Liver (tissue), 9 donors: ENCODE data around the gene MYCBPAP. TPM values are rescaled to one million over a fixed set of nuclear protein-coding genes. Genes with fewer than 3 reads are reported as not detected.

Experiments used
- DNase-seq: peaks from one replicate; pipeline ENCODE4 v3.0.0-alpha.2; 2017; ENCODE audit warnings: low spot score
- H3K27ac ChIP-seq, 2 donors: one replicate each; pipeline ENCODE4 v1.7.0; 2013; ENCODE audit warnings: inconsistent platforms in 2 of 2, low read length in 2 of 2, control low read depth in 1 of 2, low read depth in 1 of 2, mild to moderate bottlenecking in 1 of 2
- H3K27me3 ChIP-seq, 4 donors: one replicate each; pipeline versions ENCODE4 v1.6.1 to v1.7.0; 2013; ENCODE audit warnings: low read length in 3 of 4, inconsistent platforms in 1 of 4, mild to moderate bottlenecking in 1 of 4, moderate library complexity in 1 of 4; ENCODE audit not compliant: control insufficient read depth in 4 of 4, insufficient read depth in 4 of 4
- H3K36me3 ChIP-seq, 4 donors: one replicate each; pipeline versions ENCODE4 v1.6.1 to v1.7.0; 2013; ENCODE audit warnings: low read length in 3 of 4, mild to moderate bottlenecking in 3 of 4, low read depth in 1 of 4, moderate library complexity in 1 of 4; ENCODE audit not compliant: control insufficient read depth in 4 of 4, insufficient read depth in 3 of 4
- H3K4me1 ChIP-seq, 4 donors: one replicate each; pipeline versions ENCODE4 v1.6.1 to v1.7.0; 2013; ENCODE audit warnings: low read length in 3 of 4, mild to moderate bottlenecking in 3 of 4, moderate library complexity in 1 of 4; ENCODE audit not compliant: control insufficient read depth in 4 of 4, insufficient read depth in 4 of 4
- H3K4me3 ChIP-seq, 3 donors: one replicate each; pipeline versions ENCODE4 v1.6.1 to v1.7.0; 2013; ENCODE audit warnings: low read length in 3 of 3, control low read depth in 1 of 3, low read depth in 1 of 3, mild to moderate bottlenecking in 1 of 3
- H3K9ac ChIP-seq, 2 donors: one replicate each; pipeline ENCODE4 v1.7.0; 2013; ENCODE audit warnings: low read length in 2 of 2, mild to moderate bottlenecking in 2 of 2, moderate library complexity in 2 of 2, control low read depth in 1 of 2, low read depth in 1 of 2
- H3K9me3 ChIP-seq, 4 donors: one replicate each; pipeline versions ENCODE4 v1.6.1 to v1.7.0; 2013; ENCODE audit warnings: low read length in 3 of 4; ENCODE audit not compliant: control insufficient read depth in 4 of 4
- ATF3 ChIP-seq: IDR thresholded peaks from 2 replicates; pipeline ENCODE4 v1.6.1; 2016; ENCODE audit warnings: antibody characterized with exemption
- EGR1 ChIP-seq, 2 donors: IDR thresholded peaks; 2 replicates each; pipeline ENCODE4 v1.6.1; 2016 to 2018; ENCODE audit warnings: antibody characterized with exemption in 2 of 2, low read depth in 2 of 2
- FOXA2 ChIP-seq: IDR thresholded peaks from 2 replicates; pipeline ENCODE4 v1.6.1; 2016; ENCODE audit warnings: antibody characterized with exemption
- GABPA ChIP-seq, 2 donors: IDR thresholded peaks in 1 of 2; conservative IDR thresholded peaks in 1 of 2; 2 replicates each; pipeline ENCODE4 v1.6.1; 2016; ENCODE audit warnings: antibody characterized with exemption in 2 of 2, mild to moderate bottlenecking in 1 of 2, moderate library complexity in 1 of 2
- HNF4A ChIP-seq, 2 donors: conservative IDR thresholded peaks; 2 replicates each; pipeline ENCODE4 v1.6.1; 2016; ENCODE audit warnings: antibody characterized with exemption in 2 of 2, mild to moderate bottlenecking in 2 of 2
- JUND ChIP-seq, 2 donors: IDR thresholded peaks; 2 replicates each; pipeline ENCODE4 v1.6.1; 2016; ENCODE audit warnings: antibody characterized with exemption in 2 of 2
- NR2F2 ChIP-seq: IDR thresholded peaks from 2 replicates; pipeline ENCODE4 v1.6.1; 2016; ENCODE audit warnings: antibody characterized with exemption
- REST ChIP-seq: IDR thresholded peaks from 2 replicates; pipeline ENCODE4 v1.6.1; 2016; ENCODE audit warnings: antibody characterized with exemption, mild to moderate bottlenecking
- RXRA ChIP-seq, 2 donors: IDR thresholded peaks; 2 replicates each; pipeline ENCODE4 v1.6.1; 2017 to 2018; ENCODE audit warnings: antibody characterized with exemption in 2 of 2, mild to moderate bottlenecking in 1 of 2
- SP1 ChIP-seq: IDR thresholded peaks from 2 replicates; pipeline ENCODE4 v1.6.1; 2018; ENCODE audit warnings: antibody characterized with exemption, mild to moderate bottlenecking
- TAF1 ChIP-seq: conservative IDR thresholded peaks from 2 replicates; pipeline ENCODE4 v1.6.1; 2016; ENCODE audit warnings: antibody characterized with exemption, mild to moderate bottlenecking
- YY1 ChIP-seq: IDR thresholded peaks from 2 replicates; pipeline ENCODE4 v1.6.1; 2016; ENCODE audit warnings: antibody characterized with exemption, mild to moderate bottlenecking
- WGBS: extraction: QIAGEN DNeasy Blood & Tissue Kit; methylation state at CpG from one replicate; pipeline ENCODE4 v1.1.7; 2013; 5-methylcytosine and 5-hydroxymethylcytosine counted together
- polyA plus RNA-seq, 2 donors: library from polyadenylated mRNA; stranded (reverse) in 1 of 2; unstranded in 1 of 2; fragments of 200-250 nt in 1 of 2; fragments of >200 nt in 1 of 2; fragmentation: Nextera tagmentation in 1 of 2; extraction: Ambion mirVana in 1 of 2; gene quantifications; one replicate each; pipeline versions ENCODE4 v1.2.1 to v1.2.3, GENCODE V29; 2013 to 2015
- total RNA-seq, 2 donors: library from RNA; depleted of rRNA; stranded (reverse); fragments of >200 nt; gene quantifications; one replicate each; pipeline ENCODE4 v1.2.3, GENCODE V29; 2014
- donor health status: healthy.
- donor health status: healthy.
- donor health status: healthy.
- donor health status: healthy.
- donor health status: healthy.

The MYCBPAP gene
- total and polyA plus RNA-seq, 4 donors: 0.23 to 0.25 TPM; not detected in 2

DNA sequence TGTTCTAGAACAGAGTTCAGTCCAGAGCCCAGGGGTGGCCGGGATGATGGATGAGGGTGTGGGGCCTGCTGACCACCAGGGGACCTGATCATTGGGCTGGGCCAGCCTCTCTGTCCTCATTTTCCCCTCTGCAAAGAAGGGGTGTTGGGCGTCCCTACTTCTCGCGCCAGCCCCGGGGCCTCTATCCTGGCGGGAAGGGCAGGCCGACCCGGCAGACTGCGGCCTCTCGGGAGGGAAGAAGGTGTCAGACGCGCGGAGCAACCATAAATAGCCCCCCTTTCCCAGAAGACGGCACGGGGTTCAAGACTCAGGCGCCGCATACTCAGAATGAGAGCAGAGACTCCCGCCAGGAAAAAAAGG, 50.3 kb downstream of the MYCBPAP start (continued):
- TF ChIP-seq REST (no peak), EGR1 (IDR thresholded peaks at IDR 0.05; ENCODE audit: low read depth in 2 of 2) (no peak), GABPA (IDR thresholded peaks at IDR 0.05 in 1 of 2, conservative IDR thresholded peaks at IDR 0.05 in 1 of 2) (no peak), FOXA2 (no peak), JUND (IDR thresholded peaks at IDR 0.05) (no peak), ATF3 (no peak), YY1 (no peak), RXRA (IDR thresholded peaks at IDR 0.05) (no peak), TAF1 (no peak)

DNA sequence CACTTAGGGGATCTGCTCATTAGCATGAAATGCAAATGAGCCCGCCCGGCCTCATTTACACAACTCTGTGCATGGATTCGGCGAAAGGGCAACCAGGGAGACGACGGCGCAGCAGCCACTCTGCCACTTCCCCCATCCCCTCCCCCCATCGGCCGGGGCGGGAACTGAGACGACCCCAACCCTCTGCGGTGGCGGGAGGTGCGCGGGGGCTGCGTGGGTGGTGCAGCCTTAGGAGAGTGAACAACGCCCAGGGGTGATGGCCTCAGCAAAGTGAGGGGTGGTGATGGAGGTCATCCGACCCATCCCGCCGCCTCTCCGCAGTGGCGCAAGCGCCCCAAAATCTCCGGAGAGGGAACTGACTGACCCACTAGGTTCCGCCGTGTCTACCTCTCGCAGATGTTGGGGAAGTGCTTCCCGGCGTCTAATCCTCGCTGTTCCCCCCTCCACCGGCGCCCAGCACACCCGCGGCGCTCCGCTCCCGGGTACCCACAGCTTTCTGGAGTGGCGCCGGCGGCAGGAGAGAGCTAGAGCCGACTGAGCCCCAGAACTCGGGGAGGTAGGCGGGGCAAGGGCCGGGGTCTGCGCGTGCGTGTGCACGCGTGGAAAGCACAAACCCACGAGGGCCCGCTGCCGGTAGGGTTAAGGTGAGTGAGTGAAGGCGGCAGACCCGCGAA, 50.8 kb downstream of the MYCBPAP start:
- WGBS: 10% methylated on average over 55 of the region's 55 CpGs
- Histone ChIP-seq H3K4me1 (peaks cover 11 to 21% (median 17%) of the 10 kb centered on the region in 4 donors), H3K27me3 (peaks cover 0 to 6% (median 3%) of the 10 kb centered on the region in 4 donors), H3K9ac (no peak overlapping the region), H3K4me3 (no peak overlapping the region), H3K36me3 (peaks cover 0 to 5% (median 1%) of the 10 kb centered on the region in 4 donors), H3K27ac (no peak overlapping the region), H3K9me3 (no peaks in the 10 kb centered on the region)
- TF ChIP-seq HNF4A (conservative IDR thresholded peaks at IDR 0.05): no peak
- no peak for TF ChIP-seq NR2F2
- no peak for TF ChIP-seq SP1
- TF ChIP-seq JUND (IDR thresholded peaks at IDR 0.05): no peak
- no peak for TF ChIP-seq FOXA2
- TF ChIP-seq REST: no peak
- no peak for TF ChIP-seq EGR1 (IDR thresholded peaks at IDR 0.05; ENCODE audit: low read depth in 2 of 2)
- TF ChIP-seq YY1: no peak
- TF ChIP-seq ATF3: no peak
- DNase-seq: no peak
